Transverse colon (tissue), 4 donors: ENCODE measurements around the gene DHRSX. TPM values are rescaled to one million over a fixed set of nuclear protein-coding genes. Genes with fewer than 3 reads are reported as not detected.

Experiments
- DNase-seq: peaks from one replicate; pipeline ENCODE4 v3.0.0-alpha.2; 2019
- H3K27ac ChIP-seq, 4 donors: fragments of 200-600 bp; sonication (generic); 2 replicates each; pipeline ENCODE4 v1.5.1; 2016 to 2018; ENCODE audit warnings: inconsistent platforms in 4 of 4
- H3K27me3 ChIP-seq: fragments of 200-600 bp; sonication (generic); 2 replicates; pipeline ENCODE4 v1.5.1; 2017; ENCODE audit warnings: inconsistent platforms
- H3K36me3 ChIP-seq, 4 donors: fragments of 200-600 bp; sonication (generic); 2 replicates each; pipeline ENCODE4 v1.5.1; 2017 to 2019; ENCODE audit warnings: inconsistent platforms in 4 of 4
- H3K4me1 ChIP-seq, 4 donors: fragments of 200-600 bp; sonication (generic); 2 replicates each; pipeline ENCODE4 v1.5.1; 2017 to 2020; ENCODE audit warnings: inconsistent platforms in 4 of 4
- H3K4me3 ChIP-seq, 4 donors: fragments of 200-600 bp; sonication (generic); 1 replicate in 1 of 4; 2 replicates in 3 of 4; pipeline versions ENCODE4 v1.5.1 to v1.6.1; 2017 to 2019; ENCODE audit warnings: inconsistent platforms in 4 of 4
- H3K9me3 ChIP-seq, 2 donors: fragments of 200-600 bp; sonication (generic); 2 replicates each; pipeline ENCODE4 v1.5.1; 2017 to 2019; ENCODE audit warnings: inconsistent platforms in 2 of 2
- CTCF ChIP-seq, 5 experiments: fragments of 200-600 bp in 3 of 5; fragments of 450-650 bp in 2 of 5; sonication (generic) in 3 of 5; IDR thresholded peaks; 1 replicate in 2 of 5; 2 replicates in 3 of 5; pipeline ENCODE4 v1.5.1; 2016 to 2017; ENCODE audit warnings: antibody characterized with exemption in 5 of 5, inconsistent platforms in 3 of 5, mild to moderate bottlenecking in 2 of 5, moderate library complexity in 1 of 5
- EP300 ChIP-seq: sonication (generic); formaldehyde crosslinking; IDR thresholded peaks from one replicate; pipeline ENCODE4 v1.6.1; 2017; ENCODE audit warnings: antibody characterized with exemption, low read depth
- POLR2A ChIP-seq: fragments of 450-650 bp; IDR thresholded peaks from one replicate; pipeline ENCODE4 v1.6.1; 2016; ENCODE audit warnings: antibody characterized with exemption, mild to moderate bottlenecking, moderate library complexity
- POLR2AphosphoS5 ChIP-seq, 3 donors: sonication (generic); formaldehyde crosslinking; IDR thresholded peaks; one replicate each; pipeline ENCODE4 v1.6.1; 2016; ENCODE audit warnings: antibody characterized with exemption in 3 of 3
- WGBS, 2 donors: methylation state at CpG; one replicate each; pipeline ENCODE4 v1.1.5; 2018; ENCODE audit warnings: low coverage in 1 of 2; 5-methylcytosine and 5-hydroxymethylcytosine counted together
- in situ Hi-C, 4 donors: fragments of 200-750 bp; cut with MboI; loops; one replicate each; pipeline versions ENCODE4 v1.15.0 to v1.15.1; 2017; ENCODE audit warnings: low sequenced_read_pairs in 3 of 4, low pct_ligation_motif_present in 1 of 4, low pct_unique_long_range_greater_than_20kb in 1 of 4
- intact Hi-C: fragments of 100-400 bp; cut with DNase I; formaldehyde crosslinking; loops from one replicate; pipeline ENCODE4 v1.15.1; 2023; ENCODE audit warnings: low total_unique reads
- total RNA-seq, 4 donors: library from RNA; depleted of rRNA; stranded (reverse); fragments of >200 nt; gene quantifications; one replicate each; pipeline ENCODE4 v1.1.0, GENCODE V29; 2016

Gene DHRSX
- total RNA-seq, 4 donors from 2014 or later, result 27.9 to 39.9 (median 33.9) TPM

GRCh38 chrX:2447484-2447883 lies 53.3 kb downstream of the DHRSX start:
- Histone ChIP-seq H3K36me3 (peaks cover 0 to 5% (median 0%) of the 10 kb centered on the region in 4 donors), H3K4me1 (peaks cover 0 to 9% (median 2%) of the 10 kb centered on the region in 4 donors), H3K27me3 (no peaks in the 10 kb centered on the region), H3K4me3 (no peak overlapping the region), H3K27ac (no peak overlapping the region), H3K9me3 (no peaks in the 10 kb centered on the region)
- no peak for DNase-seq
- in situ Hi-C loops (no loop called here), intact Hi-C loops (no loop called here)
- TF ChIP-seq CTCF (IDR thresholded peaks at IDR 0.05), result no peak
- no peak for TF ChIP-seq POLR2AphosphoS5 (IDR thresholded peaks at IDR 0.05)
- TF ChIP-seq POLR2A, result no peak
- TF ChIP-seq EP300, result no peak
- 0 to 97% methylated on average over 1 to 2 of the region's 2 CpGs for WGBS, 2 donors

GRCh38 chrX:2446815-2447214 lies 54.0 kb downstream of the DHRSX start:
- 97% methylated on average over 14 of the region's 14 CpGs; no CpG with 5 or more reads in 1 of the 2 donors for WGBS, 2 donors
- Histone ChIP-seq H3K4me1 (peaks cover 0 to 9% (median 2%) of the 10 kb centered on the region in 4 donors), H3K4me3 (no peak overlapping the region), H3K27ac (no peak overlapping the region), H3K36me3 (peaks cover 0 to 5% (median 0%) of the 10 kb centered on the region in 4 donors), H3K27me3 (no peaks in the 10 kb centered on the region), H3K9me3 (no peaks in the 10 kb centered on the region)
- no peak for DNase-seq
- in situ Hi-C loops, result no loop called here
- no peak for TF ChIP-seq POLR2AphosphoS5 (IDR thresholded peaks at IDR 0.05)
- TF ChIP-seq EP300, result no peak
- no peak for TF ChIP-seq CTCF (IDR thresholded peaks at IDR 0.05)
- TF ChIP-seq POLR2A, result no peak
- intact Hi-C loops, result no loop called here

GRCh38 chrX:2445662-2446623 lies 54.8 kb downstream of the DHRSX start:
- WGBS, 2 donors, result 95 to 100% methylated on average over 5 to 31 of the region's 31 CpGs
- no peak for TF ChIP-seq EP300
- no peak for TF ChIP-seq POLR2AphosphoS5 (IDR thresholded peaks at IDR 0.05)
- TF ChIP-seq POLR2A, result no peak
- TF ChIP-seq CTCF (IDR thresholded peaks at IDR 0.05), result no peak
- Histone ChIP-seq H3K4me3 (no peak overlapping the region), H3K9me3 (no peaks in the 10 kb centered on the region), H3K36me3 (peaks cover 0 to 5% (median 0%) of the 10 kb centered on the region in 4 donors), H3K4me1 (peaks cover 0 to 4% (median 0%) of the 10 kb centered on the region in 4 donors), H3K27ac (no peak overlapping the region), H3K27me3 (no peaks in the 10 kb centered on the region)
- in situ Hi-C loops, result no loop called here
- DNase-seq, result no peak
- intact Hi-C loops, result no loop called here

GRCh38 chrX:2442694-2443093 lies 58.1 kb downstream of the DHRSX start:
- no peak overlapping the region for H3K27ac ChIP-seq
- intact Hi-C loops (no loop called here), in situ Hi-C loops (no loop called here)
- peaks cover 0 to 10% (median 0%) of the 10 kb centered on the region in 4 donors for H3K36me3 ChIP-seq
- no peak for DNase-seq
- WGBS, 2 donors, result 91 to 92% methylated on average over 2 to 7 of the region's 7 CpGs
- no peaks in the 10 kb centered on the region for H3K4me1 ChIP-seq
- TF ChIP-seq POLR2AphosphoS5 (IDR thresholded peaks at IDR 0.05) (no peak), CTCF (IDR thresholded peaks at IDR 0.05) (no peak)
- H3K9me3 ChIP-seq, result no peaks in the 10 kb centered on the region
- no peaks in the 10 kb centered on the region for H3K27me3 ChIP-seq
- no peak overlapping the region for H3K4me3 ChIP-seq
